DND-41 (cell line): Measurements from ENCODE around the gene KLHDC7A.

Experiments used
- EZH2 ChIP-seq: IDR thresholded peaks from 3 replicates; pipeline ENCODE4 v1.6.1; 2012; ENCODE audit warnings: borderline replicate concordance, low read depth, mild to moderate bottlenecking, moderate library complexity, low read length, inconsistent platforms; ENCODE audit not compliant: severe bottlenecking
- TF ChIP-seq, protein P1 (sequence below): IDR thresholded peaks from 2 replicates; pipeline ENCODE4 v1.5.1; 2012; ENCODE audit warnings: borderline replicate concordance, low read length, moderate library complexity, mild to moderate bottlenecking; ENCODE audit not compliant: poor library complexity, severe bottlenecking; ENCODE audit errors: extremely low read depth

- TF ChIP-seq, protein P1, sequence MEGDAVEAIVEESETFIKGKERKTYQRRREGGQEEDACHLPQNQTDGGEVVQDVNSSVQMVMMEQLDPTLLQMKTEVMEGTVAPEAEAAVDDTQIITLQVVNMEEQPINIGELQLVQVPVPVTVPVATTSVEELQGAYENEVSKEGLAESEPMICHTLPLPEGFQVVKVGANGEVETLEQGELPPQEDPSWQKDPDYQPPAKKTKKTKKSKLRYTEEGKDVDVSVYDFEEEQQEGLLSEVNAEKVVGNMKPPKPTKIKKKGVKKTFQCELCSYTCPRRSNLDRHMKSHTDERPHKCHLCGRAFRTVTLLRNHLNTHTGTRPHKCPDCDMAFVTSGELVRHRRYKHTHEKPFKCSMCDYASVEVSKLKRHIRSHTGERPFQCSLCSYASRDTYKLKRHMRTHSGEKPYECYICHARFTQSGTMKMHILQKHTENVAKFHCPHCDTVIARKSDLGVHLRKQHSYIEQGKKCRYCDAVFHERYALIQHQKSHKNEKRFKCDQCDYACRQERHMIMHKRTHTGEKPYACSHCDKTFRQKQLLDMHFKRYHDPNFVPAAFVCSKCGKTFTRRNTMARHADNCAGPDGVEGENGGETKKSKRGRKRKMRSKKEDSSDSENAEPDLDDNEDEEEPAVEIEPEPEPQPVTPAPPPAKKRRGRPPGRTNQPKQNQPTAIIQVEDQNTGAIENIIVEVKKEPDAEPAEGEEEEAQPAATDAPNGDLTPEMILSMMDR = no peak
- no peak for TF ChIP-seq EZH2
Observed at GRCh38 chr1:18489417-18490143, 8.8 kb downstream of the KLHDC7A start.
